Pancreas (tissue), 10 donors: Measurements from ENCODE around the gene GALNT15. TPM values are rescaled to one million over a fixed set of nuclear protein-coding genes. Genes with fewer than 3 reads are reported as not detected.

Experiments
- ATAC-seq, 4 donors: fragments of 200-7000 bp; cut with Tn5 transposase; one replicate each; pipeline versions ENCODE4 v1.8.0 to v1.9.1; 2020; ENCODE audit warnings: mild to moderate bottlenecking in 4 of 4, moderate library complexity in 4 of 4
- DNase-seq, 6 donors: peaks; one replicate each; pipeline ENCODE4 v3.0.0-alpha.2; 2020
- FAIRE-seq: peaks from 2 replicates; lab custom pipeline; 2012; peaks lifted over from hg19 to GRCh38; lab: Jason Lieb, UNC
- H3K27ac ChIP-seq, 4 donors: fragments of 200-600 bp; sonication (generic); 1 replicate in 3 of 4; 2 replicates in 1 of 4; pipeline versions ENCODE4 v1.5.0 to v1.8.0; 2020
- H3K27me3 ChIP-seq, 4 donors: fragments of 200-600 bp; one replicate each; pipeline ENCODE4 v1.8.0; 2021
- H3K36me3 ChIP-seq, 3 donors: fragments of 200-600 bp; sonication (generic) in 1 of 3; one replicate each; pipeline versions ENCODE4 v1.5.0 to v1.8.0; 2020 to 2021
- H3K4me1 ChIP-seq, 3 donors: fragments of 200-600 bp; one replicate each; pipeline ENCODE4 v1.8.0; 2021
- H3K4me3 ChIP-seq, 4 donors: fragments of 200-600 bp; sonication (generic) in 2 of 4; one replicate each; pipeline versions ENCODE4 v1.5.0 to v1.8.0; 2020 to 2021
- H3K9me3 ChIP-seq, 4 donors: fragments of 200-600 bp; one replicate each; pipeline ENCODE4 v1.8.0; 2021
- WGBS, 2 donors: extraction: QIAGEN DNeasy Blood & Tissue Kit; methylation state at CpG; one replicate each; pipeline ENCODE4 v1.1.7; 2013; 5-methylcytosine and 5-hydroxymethylcytosine counted together
- intact Hi-C, 3 donors: fragments of 100-400 bp; cut with DNase I; formaldehyde crosslinking; loops; one replicate each; pipeline versions ENCODE4 v1.11.1 to v1.14.2; 2022
- polyA plus RNA-seq, 2 donors: library from polyadenylated mRNA; stranded (reverse); fragments of 200-250 nt; gene quantifications; one replicate each; pipeline ENCODE4 v1.2.3, GENCODE V29; 2013
- total RNA-seq, 6 donors: library from RNA; stranded (reverse); fragmentation: NEBNext Ultra II Directional in 4 of 6; extraction: Animal tissue kit (Norgen Biotek cat#: 25700) in 4 of 6; gene quantifications; one replicate each; pipeline versions ENCODE4 v1.2.1 to v1.2.4, GENCODE V29; 2021 to 2023
- TF ChIP-seq, protein P1 (sequence below), 4 donors: fragments of 200-600 bp; sonication (generic) in 3 of 4; IDR thresholded peaks; one replicate each; pipeline versions ENCODE4 v1.5.0 to v1.8.0; 2021; ENCODE audit warnings: antibody characterized with exemption in 4 of 4
- donor health status: healthy with polysubstance abuse.
- donor health status: DM: no; HTN: no; CAD: no; lungs with moderate emphysema.
- donor health status: DM: no; HTN: no; CAD: no.
- donor health status: control.
- donor health status: control.
- donor health status: Bipolar disorder and iron deficiency.
- donor health status: DM: yes; HTN: yes; CAD: no.
- donor health status: DM: no; HTN: no; CAD: no.
- donor health status: DM: no; HTN: no; CAD: no.
- donor health status: DM: yes; HTN: yes; CAD: no.

Gene GALNT15
- total and polyA plus RNA-seq, 8 donors: 0.78 to 5.6 (median 2.6) TPM

DNA sequence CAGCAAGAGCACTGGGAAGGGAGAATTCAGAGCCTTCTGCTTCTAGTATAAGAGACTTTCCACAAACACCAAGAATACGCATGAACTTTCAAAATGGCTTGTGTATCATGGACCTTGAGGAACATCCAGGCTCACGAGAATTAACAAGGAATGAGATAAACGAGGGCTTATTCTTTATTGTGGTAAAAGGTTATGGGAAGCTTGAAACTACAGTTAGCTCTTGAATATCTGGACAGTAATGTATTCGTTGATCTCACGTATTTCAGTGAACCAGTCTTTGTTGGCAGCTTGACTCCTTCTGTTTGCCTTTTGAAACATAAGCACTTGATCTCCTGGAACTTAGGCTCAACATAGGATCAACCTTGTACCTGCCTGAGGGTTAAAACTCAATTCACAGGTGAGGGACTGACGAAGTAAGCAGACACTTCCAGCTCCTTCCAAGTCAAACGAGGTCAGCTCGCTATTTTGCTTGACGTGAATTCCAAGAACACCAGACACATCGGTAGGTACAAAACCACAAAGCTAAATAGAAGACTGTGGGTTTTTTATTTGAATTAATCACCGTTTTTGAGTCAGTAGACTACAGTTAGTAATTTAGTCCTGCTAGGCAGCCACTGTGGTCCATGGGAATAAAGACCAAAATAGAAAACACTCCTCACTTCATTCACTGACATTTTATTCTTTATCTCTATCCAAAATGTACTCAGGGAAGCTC is 30.8 kb downstream of the GALNT15 start:
- TF ChIP-seq, protein P1, sequence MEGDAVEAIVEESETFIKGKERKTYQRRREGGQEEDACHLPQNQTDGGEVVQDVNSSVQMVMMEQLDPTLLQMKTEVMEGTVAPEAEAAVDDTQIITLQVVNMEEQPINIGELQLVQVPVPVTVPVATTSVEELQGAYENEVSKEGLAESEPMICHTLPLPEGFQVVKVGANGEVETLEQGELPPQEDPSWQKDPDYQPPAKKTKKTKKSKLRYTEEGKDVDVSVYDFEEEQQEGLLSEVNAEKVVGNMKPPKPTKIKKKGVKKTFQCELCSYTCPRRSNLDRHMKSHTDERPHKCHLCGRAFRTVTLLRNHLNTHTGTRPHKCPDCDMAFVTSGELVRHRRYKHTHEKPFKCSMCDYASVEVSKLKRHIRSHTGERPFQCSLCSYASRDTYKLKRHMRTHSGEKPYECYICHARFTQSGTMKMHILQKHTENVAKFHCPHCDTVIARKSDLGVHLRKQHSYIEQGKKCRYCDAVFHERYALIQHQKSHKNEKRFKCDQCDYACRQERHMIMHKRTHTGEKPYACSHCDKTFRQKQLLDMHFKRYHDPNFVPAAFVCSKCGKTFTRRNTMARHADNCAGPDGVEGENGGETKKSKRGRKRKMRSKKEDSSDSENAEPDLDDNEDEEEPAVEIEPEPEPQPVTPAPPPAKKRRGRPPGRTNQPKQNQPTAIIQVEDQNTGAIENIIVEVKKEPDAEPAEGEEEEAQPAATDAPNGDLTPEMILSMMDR (IDR thresholded peaks at IDR 0.05): no peak
- ATAC-seq (no peak), DNase-seq (no peak), FAIRE-seq (no peak)
- no peak overlapping the region for H3K4me3 ChIP-seq
- H3K9me3 ChIP-seq: no peaks in the 10 kb centered on the region
- intact Hi-C loops: no loop called here
- no peaks in the 10 kb centered on the region for H3K4me1 ChIP-seq
- no peaks in the 10 kb centered on the region for H3K36me3 ChIP-seq
- WGBS, 2 donors: 62 to 72% methylated on average over 11 of the region's 11 CpGs
- H3K27me3 ChIP-seq: no peaks in the 10 kb centered on the region
- no peak overlapping the region for H3K27ac ChIP-seq

DNA sequence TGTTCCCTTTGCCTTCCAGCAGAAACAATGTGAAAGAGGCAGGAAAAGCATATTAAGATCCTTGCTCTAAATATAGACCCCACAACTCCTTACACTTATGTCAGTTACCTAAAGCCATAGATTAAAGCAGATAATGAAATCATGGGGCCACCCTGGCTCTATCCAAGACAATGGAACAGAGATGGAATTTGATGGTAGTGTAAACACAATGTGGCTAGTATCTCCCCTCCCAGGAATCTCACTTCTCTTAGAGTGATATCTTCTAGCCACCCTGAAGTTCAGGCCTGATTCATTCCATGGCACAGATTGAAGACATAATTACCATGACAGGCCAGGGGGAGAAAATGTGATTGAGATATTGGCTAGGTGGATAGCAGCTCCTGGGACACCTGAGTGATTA is 32.6 kb downstream of the GALNT15 start:
- no peaks in the 10 kb centered on the region for H3K27me3 ChIP-seq
- no peak overlapping the region for H3K27ac ChIP-seq
- ATAC-seq: no peak
- no peaks in the 10 kb centered on the region for H3K9me3 ChIP-seq
- TF ChIP-seq, protein P1 (IDR thresholded peaks at IDR 0.05): no peak
- H3K4me1 ChIP-seq: no peaks in the 10 kb centered on the region
- intact Hi-C loops: no loop called here
- H3K36me3 ChIP-seq: no peaks in the 10 kb centered on the region
- FAIRE-seq: no peak
- no peak overlapping the region for H3K4me3 ChIP-seq
- no peak for DNase-seq

DNA sequence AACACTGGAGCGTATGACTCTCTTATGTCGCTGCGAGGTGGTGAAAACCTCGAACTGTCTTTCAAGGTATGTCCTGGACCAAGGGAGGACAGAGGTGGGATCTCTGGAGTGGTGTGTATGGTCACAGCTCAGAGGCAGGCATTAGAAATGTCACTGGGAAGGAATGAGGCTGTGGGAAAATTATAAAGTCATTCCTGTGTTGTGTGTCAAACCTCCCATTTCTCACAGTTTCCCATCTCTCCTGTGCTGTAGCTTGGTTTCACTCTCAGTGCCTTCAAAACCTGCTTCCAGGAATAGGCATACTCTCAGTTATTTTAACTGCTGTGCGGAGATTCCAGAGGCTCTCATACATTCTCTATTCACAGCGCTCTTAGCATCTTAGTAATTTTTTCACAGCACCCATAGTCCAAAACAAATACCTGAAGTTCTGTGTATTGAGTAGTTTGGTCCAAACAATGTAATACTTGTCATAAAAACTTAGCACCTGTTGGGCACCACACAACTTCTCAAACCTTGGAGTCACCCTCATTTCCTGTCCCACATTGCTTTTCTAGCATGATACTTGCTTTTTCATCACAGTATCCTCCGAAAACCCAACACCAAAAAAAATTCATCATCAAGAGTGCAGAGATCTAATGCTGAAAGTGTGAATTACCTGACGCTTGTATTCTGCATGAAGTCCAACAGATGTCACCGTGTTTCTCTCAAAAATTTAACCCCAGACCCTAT is 36.9 kb downstream of the GALNT15 start:
- H3K9me3 ChIP-seq: no peaks in the 10 kb centered on the region
- H3K27ac ChIP-seq: no peak overlapping the region
- FAIRE-seq: no peak
- H3K36me3 ChIP-seq: no peaks in the 10 kb centered on the region
- no peak for DNase-seq
- ATAC-seq: no peak
- TF ChIP-seq, protein P1 (IDR thresholded peaks at IDR 0.05): no peak
- no peaks in the 10 kb centered on the region for H3K27me3 ChIP-seq
- WGBS, 2 donors: 75 to 78% methylated on average over 9 of the region's 9 CpGs
- intact Hi-C loops: no loop called here
- H3K4me1 ChIP-seq: no peaks in the 10 kb centered on the region
- H3K4me3 ChIP-seq: no peak overlapping the region

DNA sequence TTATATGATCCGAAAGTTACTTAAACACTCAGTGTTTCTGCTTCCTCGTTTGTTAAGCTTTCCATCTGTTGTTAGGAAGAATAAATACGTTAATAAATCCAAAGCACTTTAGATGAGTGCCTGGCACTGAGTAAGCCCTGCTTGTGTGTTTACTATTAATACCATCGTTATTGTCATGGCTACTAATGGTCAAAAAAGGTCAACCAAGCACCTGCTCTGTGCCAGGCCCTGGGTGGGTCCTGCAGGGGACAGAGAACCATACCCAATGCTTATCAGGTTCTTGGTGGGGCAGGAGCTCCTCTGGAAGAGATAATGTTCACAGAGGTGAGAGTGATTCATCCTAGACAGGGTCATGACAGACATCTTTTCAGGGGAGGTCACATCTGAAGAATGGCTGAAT is 39.9 kb downstream of the GALNT15 start:
- FAIRE-seq: no peak
- intact Hi-C loops: no loop called here
- Histone ChIP-seq H3K4me3 (no peak overlapping the region), H3K27ac (no peak overlapping the region), H3K36me3 (no peaks in the 10 kb centered on the region), H3K27me3 (no peaks in the 10 kb centered on the region), H3K4me1 (peaks cover 0 to 6% (median 6%) of the 10 kb centered on the region in 3 donors), H3K9me3 (no peaks in the 10 kb centered on the region)
- TF ChIP-seq, protein P1 (IDR thresholded peaks at IDR 0.05): no peak
- DNase-seq: no peak
- peak in 1 of 4 donors; percentile 47 for ATAC-seq
- 66 to 67% methylated on average over 4 of the region's 4 CpGs for WGBS, 2 donors
